ENCODE measurements around the gene SIL1. TPM values are rescaled to one million over a fixed set of nuclear protein-coding genes. Genes with fewer than 3 reads are reported as not detected.

The SIL1 gene
- total and polyA plus RNA-seq, 2 of the 13 experiments (the other 11 are each of a cell fraction or from before 2014, with no cell fraction given), result 26.0 to 30.0 TPM

GRCh38 chr5:139133282-139133681 lies 64.9 kb downstream of the SIL1 start:
- H3K4me1 ChIP-seq (ENCODE audit: insufficient read depth, low read length), result 0 out of 2 replicates have a peak, but pooled peaks cover 6% of the 10 kb centered on the region
- TF ChIP-seq ZNF788 (CRISPR knock-in tag; IDR thresholded peaks at IDR 0.05; ENCODE audit: borderline replicate concordance) (no peak), BCL6 (CRISPR knock-in tag; IDR thresholded peaks at IDR 0.05) (no peak), ZNF543 (CRISPR knock-in tag; IDR thresholded peaks at IDR 0.05) (no peak), RERE (CRISPR knock-in tag; IDR thresholded peaks at IDR 0.05; ENCODE audit: low read depth) (no peak), ZNF292 (CRISPR knock-in tag; IDR thresholded peaks at IDR 0.05; ENCODE audit: borderline replicate concordance, low read depth) (no peak), HMGA1 (CRISPR knock-in tag; conservative IDR thresholded peaks at IDR 0.05) (no peak), PITX1 (CRISPR knock-in tag; IDR thresholded peaks at IDR 0.05) (no peak), FOXK2 (IDR thresholded peaks at IDR 0.05) (no peak), DPF2 (CRISPR knock-in tag; IDR thresholded peaks at IDR 0.05; ENCODE audit: borderline replicate concordance, low read depth) (no peak), SMYD3 (CRISPR knock-in tag; IDR thresholded peaks at IDR 0.05) (no peak), E2F2 (CRISPR knock-in tag; IDR thresholded peaks at IDR 0.05; ENCODE audit: borderline replicate concordance) (no peak), ATM (IDR thresholded peaks at IDR 0.05; ENCODE audit: borderline replicate concordance) (no peak)
- no peaks in the 10 kb centered on the region for H3K9me3 ChIP-seq (ENCODE audit: low read length)
- ChIA-PET POLR2A (no interaction called here), CTCF (ENCODE audit: low intra/inter-chr PET ratio, low total read pairs) (no interaction called here)
- H3K4me2 ChIP-seq (ENCODE audit: low read depth, low read length), result no peak overlapping the region
- DNase-seq (ENCODE audit: low spot score), result no peak
- ATAC-seq, result no peak
- H3K27me3 ChIP-seq (ENCODE audit: control insufficient read depth in 1 of 2, insufficient read depth in 2 of 2, low read length in 2 of 2), result no peaks in the 10 kb centered on the region
- H4K20me1 ChIP-seq (ENCODE audit: insufficient read depth, low read length), result no peaks in the 10 kb centered on the region
- no peak overlapping the region for H2AFZ ChIP-seq (ENCODE audit: low read length)
- no peak for FAIRE-seq
- H3K4me3 ChIP-seq (replicated peaks in 1 of 3; ENCODE audit: insufficient read depth in 1 of 3, low read depth in 2 of 3, low read length in 3 of 3), result no peak overlapping the region
- no peaks in the 10 kb centered on the region for H3K79me2 ChIP-seq (ENCODE audit: insufficient read depth, low read length)
- no TSS peak for BruUV-seq (replicated peaks)
- in situ Hi-C loops (cut with HindIII; ENCODE audit: extremely low pct_ligation_motif_present, low pct_unique_long_range_greater_than_20kb) (no loop called here), intact Hi-C loops (cut with micrococcal nuclease; ENCODE audit: unreplicated experiment) (no loop called here)
- no peaks in the 10 kb centered on the region; a peak in 1 of 5 replicates for H3K36me3 ChIP-seq (replicated peaks in 1 of 2; ENCODE audit: control insufficient read depth in 1 of 2, insufficient read depth in 2 of 2, low read length in 2 of 2)
- H3K9ac ChIP-seq (ENCODE audit: insufficient read depth, low read depth, low read length), result no peak overlapping the region
- 69% methylated on average over 2 of the region's 2 CpGs for WGBS (ENCODE audit: low lambda C conversion rate)
- no peak overlapping the region for H3K27ac ChIP-seq (ENCODE audit: extremely low read length, insufficient read depth, low read length)
